ENCODE data around the gene TADA2A.

DNA sequence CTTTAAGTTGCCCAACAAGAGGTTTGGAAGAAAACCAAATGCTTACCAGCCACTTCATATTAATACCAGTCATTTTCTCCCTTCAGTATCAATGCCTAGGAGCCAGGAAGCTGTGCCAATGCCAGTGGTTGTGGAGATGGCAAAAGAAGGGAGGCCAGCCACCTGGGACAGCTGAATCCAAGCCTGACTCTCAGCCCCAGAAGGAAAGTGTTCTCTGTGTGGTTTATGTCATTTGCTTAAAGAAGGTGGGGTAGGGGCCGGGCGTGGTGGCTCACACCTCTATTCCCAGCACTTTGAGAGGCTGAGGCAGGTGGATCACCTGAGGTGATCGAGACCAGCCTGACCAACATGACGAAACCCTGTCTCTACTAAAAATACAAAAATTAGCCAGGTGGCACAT is 17.5 kb upstream of the TADA2A start:
- TF ChIP-seq, protein P1, sequence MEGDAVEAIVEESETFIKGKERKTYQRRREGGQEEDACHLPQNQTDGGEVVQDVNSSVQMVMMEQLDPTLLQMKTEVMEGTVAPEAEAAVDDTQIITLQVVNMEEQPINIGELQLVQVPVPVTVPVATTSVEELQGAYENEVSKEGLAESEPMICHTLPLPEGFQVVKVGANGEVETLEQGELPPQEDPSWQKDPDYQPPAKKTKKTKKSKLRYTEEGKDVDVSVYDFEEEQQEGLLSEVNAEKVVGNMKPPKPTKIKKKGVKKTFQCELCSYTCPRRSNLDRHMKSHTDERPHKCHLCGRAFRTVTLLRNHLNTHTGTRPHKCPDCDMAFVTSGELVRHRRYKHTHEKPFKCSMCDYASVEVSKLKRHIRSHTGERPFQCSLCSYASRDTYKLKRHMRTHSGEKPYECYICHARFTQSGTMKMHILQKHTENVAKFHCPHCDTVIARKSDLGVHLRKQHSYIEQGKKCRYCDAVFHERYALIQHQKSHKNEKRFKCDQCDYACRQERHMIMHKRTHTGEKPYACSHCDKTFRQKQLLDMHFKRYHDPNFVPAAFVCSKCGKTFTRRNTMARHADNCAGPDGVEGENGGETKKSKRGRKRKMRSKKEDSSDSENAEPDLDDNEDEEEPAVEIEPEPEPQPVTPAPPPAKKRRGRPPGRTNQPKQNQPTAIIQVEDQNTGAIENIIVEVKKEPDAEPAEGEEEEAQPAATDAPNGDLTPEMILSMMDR (optimal IDR thresholded peaks at IDR 0.05 in 1 of 3, IDR thresholded peaks at IDR 0.05 in 1 of 3, conservative IDR thresholded peaks at IDR 0.05 in 1 of 3; ENCODE audit: extremely low read depth in 1 of 3, insufficient read depth in 2 of 3, low read length in 3 of 3) = no peak
- no peak for TF ChIP-seq EZH2 (IDR thresholded peaks at IDR 0.05; ENCODE audit: low read length)

Data from keratinocyte (primary cell).